ENCODE data around the gene FBN3.

Gene FBN3

DNA sequence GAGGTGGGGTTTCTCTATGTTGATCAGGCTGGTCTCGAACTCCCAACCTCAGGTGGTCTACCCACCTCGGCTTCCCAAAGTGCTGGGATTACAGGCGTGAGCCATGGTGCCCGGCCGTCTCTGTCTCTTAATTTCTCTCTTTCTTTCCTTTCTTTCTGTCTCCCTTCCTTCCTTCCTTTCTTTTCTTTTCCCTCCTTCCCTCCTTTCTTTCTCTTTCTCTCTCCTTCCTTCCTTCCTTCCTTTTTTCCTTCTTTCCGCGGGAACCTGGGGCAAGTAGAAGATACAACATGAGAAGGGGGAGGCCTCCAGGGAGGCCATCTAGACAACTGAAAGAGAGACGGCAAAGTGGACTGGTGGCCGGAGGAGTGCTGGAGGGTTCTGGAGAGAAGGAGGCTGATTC is 128.7 kb downstream of the FBN3 start:
- no peak for DNase-seq (ENCODE audit: low read depth in 2 of 2)

DNA sequence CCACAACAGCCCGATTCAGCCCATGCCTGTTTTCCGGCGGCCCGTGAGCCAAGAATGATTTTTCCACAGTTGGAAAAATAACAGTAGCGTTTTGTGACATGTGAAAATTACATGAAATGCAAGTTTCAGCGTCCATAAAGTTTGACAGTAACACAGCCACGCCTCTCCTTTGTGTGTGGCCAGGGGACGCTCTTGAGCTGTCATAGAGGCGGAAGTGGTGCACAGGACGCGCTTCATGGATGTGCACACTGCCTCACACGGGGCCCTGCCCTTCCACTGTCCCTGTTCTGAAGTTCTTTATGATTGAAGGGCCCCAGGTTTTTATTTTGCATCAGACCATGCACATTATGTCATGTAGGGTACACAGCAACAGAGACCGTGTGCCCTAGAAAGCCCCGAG is 131.6 kb downstream of the FBN3 start:
- DNase-seq (ENCODE audit: low read depth in 2 of 2): no peak

All from stimulated activated CD8-positive, alpha-beta memory T cell treated with anti-CD3 and anti-CD28 coated beads, Interleukin-7, amount 100 ng/mL, for 4 hours (primary cell).